Measurements from ENCODE around the gene CALD1. TPM values are rescaled to one million over a fixed set of nuclear protein-coding genes. Genes with fewer than 3 reads are reported as not detected.

The CALD1 gene
- polyA plus RNA-seq, 2 of the 4 experiments (the other 2 are of a cell fraction) = 136 to 150 TPM

GRCh38 chr7:134758981-134759380 lies 20.5 kb upstream of the CALD1 start:
- TF ChIP-seq, protein P1, sequence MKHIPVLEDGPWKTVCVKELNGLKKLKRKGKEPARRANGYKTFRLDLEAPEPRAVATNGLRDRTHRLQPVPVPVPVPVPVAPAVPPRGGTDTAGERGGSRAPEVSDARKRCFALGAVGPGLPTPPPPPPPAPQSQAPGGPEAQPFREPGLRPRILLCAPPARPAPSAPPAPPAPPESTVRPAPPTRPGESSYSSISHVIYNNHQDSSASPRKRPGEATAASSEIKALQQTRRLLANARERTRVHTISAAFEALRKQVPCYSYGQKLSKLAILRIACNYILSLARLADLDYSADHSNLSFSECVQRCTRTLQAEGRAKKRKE (CRISPR knock-in tag; IDR thresholded peaks at IDR 0.05; ENCODE audit: low read depth) = no peak
- TF ChIP-seq HOXA7 (CRISPR knock-in tag; IDR thresholded peaks at IDR 0.05) = no peak
- TF ChIP-seq TP53 (CRISPR knock-in tag; IDR thresholded peaks at IDR 0.05) = no peak
- TF ChIP-seq NPAS2 (CRISPR knock-in tag; IDR thresholded peaks at IDR 0.05; ENCODE audit: borderline replicate concordance) = no peak
- no peak for TF ChIP-seq EP300 (IDR thresholded peaks at IDR 0.05)
- TF ChIP-seq POLR2A (IDR thresholded peaks at IDR 0.05; ENCODE audit: low read length) = no peak
- TF ChIP-seq CBX2 (IDR thresholded peaks at IDR 0.05; ENCODE audit: borderline replicate concordance, low read depth) = no peak
- no peak for TF ChIP-seq CTCF (IDR thresholded peaks at IDR 0.05)
- no peak for TF ChIP-seq NR3C1 (IDR thresholded peaks at IDR 0.05)
- TF ChIP-seq REST (IDR thresholded peaks at IDR 0.05) = no peak
- TF ChIP-seq POLR2AphosphoS2 (conservative IDR thresholded peaks at IDR 0.05; ENCODE audit: low read length) = no peak
- no peak for TF ChIP-seq PHF8 (IDR thresholded peaks at IDR 0.05; ENCODE audit: borderline replicate concordance, low read depth)
- TF ChIP-seq EHMT2 (IDR thresholded peaks at IDR 0.05; ENCODE audit: low read depth) = no peak
- FAIRE-seq (no peak), DNase-seq (ENCODE audit: low read depth in 1 of 2, low spot score in 1 of 2) (no peak), ATAC-seq (no peak)
- 0% methylated on average over 1 of the region's 1 CpG for WGBS (ENCODE audit: missing lambda C conversion rate)
- CTCF ChIA-PET = interaction anchor here (0.9 to 2.5 kb wide), 7 partner anchors 8 to 35 kb away, joined by 3 to 11 read pairs (median 4); no protein-coding TSS in a partner anchor
- Histone ChIP-seq H3K9me3 (no peaks in the 10 kb centered on the region), H3K4me1 (no peaks in the 10 kb centered on the region), H3K4me3 (no peak overlapping the region), H3K27ac (no peak overlapping the region), H3K4me2 (no peak overlapping the region)
- POLR2A ChIA-PET = no interaction called here

DNA sequence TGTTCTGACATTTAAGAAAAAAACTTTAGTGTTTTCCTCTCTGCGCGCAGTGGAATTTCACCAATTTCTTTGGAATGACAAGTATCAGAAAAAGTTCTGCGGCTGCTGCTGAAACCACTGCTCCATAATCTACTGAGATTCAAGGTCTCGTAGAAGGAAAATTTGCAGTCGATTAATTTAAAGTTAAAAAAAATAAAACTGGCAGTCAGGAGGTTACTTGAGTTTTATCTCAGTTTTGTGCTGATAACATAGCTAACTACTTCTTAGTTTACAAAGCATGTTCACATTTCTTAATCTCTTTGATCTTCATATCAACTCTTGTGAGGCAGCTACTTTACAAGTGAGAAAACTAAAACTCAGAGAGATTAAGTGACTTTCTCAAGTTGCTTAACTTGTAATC lies 18.2 kb upstream of the CALD1 start:
- DNase-seq (ENCODE audit: low read depth in 1 of 2, low spot score in 1 of 2) (no peak), FAIRE-seq (no peak), ATAC-seq (no peak)
- no peak for TF ChIP-seq POLR2A (IDR thresholded peaks at IDR 0.05; ENCODE audit: low read length)
- no peak for TF ChIP-seq PHF8 (IDR thresholded peaks at IDR 0.05; ENCODE audit: borderline replicate concordance, low read depth)
- TF ChIP-seq ZC3H11A (IDR thresholded peaks at IDR 0.05) = no peak
- TF ChIP-seq RCOR1 (IDR thresholded peaks at IDR 0.05; ENCODE audit: low read depth, low read length) = no peak
- TF ChIP-seq NFE2L2 (conservative IDR thresholded peaks at IDR 0.05; ENCODE audit: low read length) = no peak
- no peak for TF ChIP-seq MAZ (IDR thresholded peaks at IDR 0.05; ENCODE audit: borderline replicate concordance, low read depth, low read length)
- no peak for TF ChIP-seq FOSB (CRISPR knock-in tag; IDR thresholded peaks at IDR 0.05)
- TF ChIP-seq FOXS1 (CRISPR knock-in tag; IDR thresholded peaks at IDR 0.05) = no peak
- TF ChIP-seq TFCP2L1 (CRISPR knock-in tag; IDR thresholded peaks at IDR 0.05) = no peak
- TF ChIP-seq NR3C1 (IDR thresholded peaks at IDR 0.05) = no peak
- no peak for TF ChIP-seq REST (IDR thresholded peaks at IDR 0.05)
- TF ChIP-seq SMC3 (IDR thresholded peaks at IDR 0.05) = no peak
- no peak for TF ChIP-seq KDM5A (IDR thresholded peaks at IDR 0.05)
- no peak for TF ChIP-seq HOXA7 (CRISPR knock-in tag; IDR thresholded peaks at IDR 0.05)
- TF ChIP-seq HES2 (IDR thresholded peaks at IDR 0.05) = no peak
- no peak for TF ChIP-seq RFX5 (IDR thresholded peaks at IDR 0.05)
- no peak for TF ChIP-seq EHF (CRISPR knock-in tag; IDR thresholded peaks at IDR 0.05)
- TF ChIP-seq TP53 (CRISPR knock-in tag; IDR thresholded peaks at IDR 0.05) = no peak
- no peak for TF ChIP-seq ESRRA (IDR thresholded peaks at IDR 0.05; ENCODE audit: borderline replicate concordance, low read length)
- no peaks in the 10 kb centered on the region for H3K4me1 ChIP-seq
- no peak overlapping the region for H3K4me2 ChIP-seq
- ChIA-PET CTCF (interaction anchor here (1.1 to 1.3 kb wide), 2 partner anchors 9 to 11 kb away, joined by 3 to 6 read pairs; no protein-coding TSS in a partner anchor), POLR2A (no interaction called here)
- no peak overlapping the region for H3K4me3 ChIP-seq
- H3K9me3 ChIP-seq = no peaks in the 10 kb centered on the region
- WGBS (ENCODE audit: missing lambda C conversion rate) = 88% methylated on average over 5 of the region's 5 CpGs
- H3K27ac ChIP-seq = no peak overlapping the region

Data from A549 (cell line).